GM12892 (cell line): Measurements from ENCODE around the gene MAP2K6.
A peak's percentile ranks its signal among the peaks of the same experiment; 100 is the strongest.

ENCODE experiments used
- DNase-seq: peaks from one replicate; pipeline ENCODE4 v3.0.0; 2011; ENCODE audit not compliant: insufficient read length
- FAIRE-seq: peaks from 2 replicates; lab custom pipeline; 2011; peaks lifted over from hg19 to GRCh38; lab: Jason Lieb, UNC
- POLR2A ChIP-seq: IDR thresholded peaks from 2 replicates; pipeline ENCODE4 v1.6.1; 2011; ENCODE audit warnings: low read depth, low read length, control low read depth
- POLR2AphosphoS5 ChIP-seq: IDR thresholded peaks from 2 replicates; pipeline ENCODE4 v1.6.1; 2011; ENCODE audit warnings: low read depth, low read length, control low read depth
- TAF1 ChIP-seq: IDR thresholded peaks from 2 replicates; pipeline ENCODE4 v1.6.1; 2011; ENCODE audit warnings: low read depth, mild to moderate bottlenecking, control low read depth, low read length, borderline replicate concordance

Gene MAP2K6

GRCh38 chr17:69447726-69448125 lies 33.2 kb downstream of the MAP2K6 start:
- FAIRE-seq = no peak
- DNase-seq = no peak
- TF ChIP-seq TAF1 (no peak), POLR2AphosphoS5 (no peak), POLR2A (no peak)

GRCh38 chr17:69448431-69449102 lies 34.1 kb downstream of the MAP2K6 start:
- FAIRE-seq = no peak
- DNase-seq = no peak
- TF ChIP-seq TAF1 (no peak), POLR2A (no peak), POLR2AphosphoS5 (no peak)

- no peak for DNase-seq
- TF ChIP-seq POLR2A (no peak), POLR2AphosphoS5 (no peak), TAF1 (no peak)
- no peak for FAIRE-seq
Measured at GRCh38 chr17:69450131-69450530, 35.6 kb downstream of the MAP2K6 start.

- TF ChIP-seq POLR2A = no peak
- TF ChIP-seq POLR2AphosphoS5 = no peak
- no peak for TF ChIP-seq TAF1
- FAIRE-seq (no peak), DNase-seq (no peak)
Measured at GRCh38 chr17:69450918-69451317, 36.4 kb downstream of the MAP2K6 start.

DNA sequence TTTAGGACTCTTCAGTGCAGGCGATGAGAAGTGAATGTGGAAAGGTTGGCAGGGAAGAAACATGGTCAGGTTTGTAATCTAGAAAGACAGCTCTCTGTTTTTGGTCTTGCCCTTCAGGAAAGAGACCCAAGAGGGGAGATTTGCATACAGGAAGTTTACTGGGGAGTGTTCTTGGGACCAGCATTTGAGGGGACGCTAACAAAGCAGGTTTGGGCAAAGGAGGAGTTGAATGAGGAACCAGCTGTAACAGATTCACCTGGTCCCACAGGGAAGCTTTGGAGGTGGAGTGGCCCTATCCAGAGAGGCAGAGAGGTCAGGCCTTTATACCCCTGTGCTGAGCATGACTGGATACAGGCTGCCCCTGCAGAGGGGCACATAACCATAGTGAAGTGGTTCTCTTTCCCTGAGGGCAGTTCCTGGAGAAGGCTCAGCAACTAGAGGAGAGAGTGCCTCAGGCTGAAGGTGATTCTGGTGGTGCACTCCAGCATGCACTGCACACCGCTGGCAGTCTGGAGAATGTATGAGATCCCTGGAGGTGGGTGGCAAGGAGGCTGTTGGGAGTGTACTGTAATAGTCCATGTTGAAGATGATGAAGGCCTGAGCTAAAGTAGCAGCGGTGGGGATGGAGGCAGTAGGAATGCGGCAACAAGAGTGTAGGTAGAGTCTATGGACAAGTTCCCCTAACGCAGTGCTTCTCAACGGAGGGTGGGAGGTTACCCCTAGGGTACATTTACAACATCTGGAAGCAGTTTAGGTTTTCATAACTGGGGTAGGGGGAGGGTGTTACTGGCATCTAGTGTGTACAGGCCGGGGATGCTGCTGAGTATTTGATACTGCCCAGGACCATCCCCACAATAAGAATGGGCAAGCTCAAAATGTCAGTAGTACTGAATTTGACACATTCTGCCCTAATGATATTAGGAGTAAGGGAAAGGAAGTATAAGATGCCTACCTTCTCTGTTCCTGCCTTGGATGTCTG lies 37.2 kb downstream of the MAP2K6 start:
- TF ChIP-seq TAF1 (no peak), POLR2AphosphoS5 (no peak), POLR2A (no peak)
- peak; percentile 82 for FAIRE-seq
- peak; percentile 17 for DNase-seq

- FAIRE-seq = no peak
Measured at GRCh38 chr17:69452664-69453260, 38.3 kb downstream of the MAP2K6 start.

DNA sequence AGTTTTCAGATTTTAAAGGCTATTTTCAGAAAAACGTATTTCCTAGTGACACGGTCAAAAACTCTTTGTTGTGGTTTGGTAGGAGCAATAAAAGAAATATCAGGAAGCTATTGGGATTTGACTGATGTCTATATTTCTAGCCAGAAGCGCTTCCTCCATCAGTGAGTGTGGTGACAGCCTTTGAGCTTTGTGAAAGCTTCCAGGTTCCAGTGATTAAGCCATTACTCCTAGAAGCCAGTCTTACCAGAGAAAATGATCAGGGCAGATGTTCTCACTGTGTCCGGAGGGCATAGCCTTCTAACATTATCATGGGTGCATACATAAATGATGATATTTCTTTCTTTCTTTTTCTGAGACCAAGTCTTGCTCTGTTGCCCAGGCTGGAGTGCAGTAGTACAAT lies 39.6 kb downstream of the MAP2K6 start:
- DNase-seq (no peak), FAIRE-seq (no peak)
- TF ChIP-seq POLR2AphosphoS5 = no peak
- no peak for TF ChIP-seq TAF1
- no peak for TF ChIP-seq POLR2A

More at GRCh38 chr17:69452664-69453260, 38.3 kb downstream of the MAP2K6 start:
- TF ChIP-seq POLR2AphosphoS5 (no peak), POLR2A (no peak), TAF1 (no peak)
- DNase-seq = no peak

GRCh38 chr17:69455040-69455439 lies 40.5 kb downstream of the MAP2K6 start:
- DNase-seq = no peak
- FAIRE-seq = no peak
- TF ChIP-seq POLR2A (no peak), POLR2AphosphoS5 (no peak), TAF1 (no peak)

GRCh38 chr17:69457603-69458002 lies 43.1 kb downstream of the MAP2K6 start:
- DNase-seq = no peak
- TF ChIP-seq POLR2A = no peak
- TF ChIP-seq POLR2AphosphoS5 = no peak
- no peak for TF ChIP-seq TAF1

DNA sequence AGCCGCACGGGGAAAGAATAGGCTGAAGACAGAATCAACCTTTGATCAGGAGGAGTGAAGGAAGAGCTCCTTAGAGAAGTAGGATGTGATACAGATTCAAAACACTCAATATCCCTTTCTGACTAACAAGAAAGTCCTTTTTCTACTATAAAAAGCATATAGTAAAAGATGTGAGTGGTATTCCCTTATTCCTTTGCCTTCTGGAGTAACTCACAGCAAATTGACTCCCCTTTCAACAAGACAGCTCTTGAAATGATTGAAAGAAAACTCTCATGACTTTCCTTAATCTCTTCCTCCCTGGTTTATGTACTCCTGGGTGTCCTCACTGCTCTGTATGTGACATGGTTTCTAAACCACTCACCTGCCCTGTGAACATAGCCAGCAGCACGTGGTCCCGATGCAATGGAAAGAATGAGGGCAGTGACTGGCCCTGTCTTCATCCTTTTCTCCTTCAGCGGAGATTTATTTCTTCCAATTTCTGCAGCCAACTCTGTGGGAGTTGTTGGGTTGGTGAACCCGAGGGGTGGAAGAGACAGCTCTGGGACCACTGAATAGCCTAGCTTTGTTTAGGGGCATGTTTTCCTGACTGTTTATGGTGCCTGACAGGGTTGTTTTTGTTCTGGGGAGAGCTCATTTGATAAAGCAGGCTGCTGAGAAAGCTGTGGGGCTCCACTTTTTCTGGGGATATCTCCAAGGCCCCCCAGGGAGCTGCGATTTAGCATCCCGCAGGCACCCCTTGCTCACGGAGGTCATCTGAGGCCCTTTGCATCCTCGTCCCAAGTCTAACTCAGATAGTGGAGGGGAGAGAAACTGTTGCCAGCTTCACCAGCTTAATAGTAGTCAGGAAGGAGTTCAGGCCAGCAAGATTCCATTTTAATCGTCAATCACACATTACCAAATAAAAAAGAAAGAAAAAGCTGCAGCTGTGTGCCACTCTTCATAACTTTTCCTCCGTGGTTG lies 46.7 kb downstream of the MAP2K6 start:
- no peak for DNase-seq
- TF ChIP-seq POLR2AphosphoS5 (no peak), TAF1 (no peak), POLR2A (no peak)

More at GRCh38 chr17:69457603-69458002, 43.1 kb downstream of the MAP2K6 start:
- no peak for FAIRE-seq

DNA sequence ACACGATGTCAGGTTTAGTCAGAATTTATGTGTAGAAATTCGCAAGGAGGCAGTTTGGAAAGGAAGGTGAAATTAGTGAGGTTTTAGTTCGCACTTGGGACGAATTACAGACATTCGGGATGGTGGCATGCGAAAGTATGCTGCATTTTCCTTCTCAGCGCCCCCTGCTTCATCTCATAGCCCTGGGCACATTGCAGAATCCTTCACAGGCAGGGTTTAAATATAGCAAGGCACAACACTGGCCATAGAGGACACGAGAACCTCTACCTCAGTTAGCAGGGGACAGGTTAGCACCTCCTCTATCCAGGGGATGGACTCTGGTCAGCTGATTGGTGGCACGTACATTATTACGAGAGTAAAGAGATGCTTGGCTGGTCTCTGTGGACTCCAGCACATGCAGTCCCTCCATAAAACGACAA lies 47.5 kb downstream of the MAP2K6 start:
- FAIRE-seq (no peak), DNase-seq (no peak)
- TF ChIP-seq POLR2A (no peak), TAF1 (no peak), POLR2AphosphoS5 (no peak)

More for the DNA sequence above, 46.7 kb downstream of the MAP2K6 start:
- FAIRE-seq = no peak

DNA sequence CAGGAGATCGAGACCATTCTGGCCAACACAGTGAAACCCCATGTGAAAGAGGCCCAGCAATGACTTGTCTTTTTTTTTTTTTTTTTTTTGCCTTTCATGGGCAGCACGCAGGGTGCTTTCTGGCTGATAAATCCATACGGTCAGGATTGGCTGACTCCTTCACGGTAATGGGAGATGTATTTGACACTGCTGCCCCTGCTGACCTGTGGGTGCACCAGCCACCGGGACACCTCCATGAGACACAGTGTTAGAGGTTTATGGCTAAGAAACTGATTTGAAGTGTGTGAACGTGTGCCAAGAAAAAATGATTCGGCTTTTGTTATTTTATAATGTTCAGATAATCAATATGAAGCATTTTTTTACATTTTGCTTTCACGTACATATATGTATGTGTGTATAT lies 48.4 kb downstream of the MAP2K6 start:
- no peak for FAIRE-seq
- no peak for TF ChIP-seq POLR2A
- TF ChIP-seq TAF1 = no peak
- no peak for TF ChIP-seq POLR2AphosphoS5
- DNase-seq = no peak
